ENCODE measurements around the gene CDH15. TPM values are rescaled to one million over a fixed set of nuclear protein-coding genes. Genes with fewer than 3 reads are reported as not detected.

CDH15 gene
- total RNA-seq, 1 experiment from 2014 or later: 1.5 TPM

DNA sequence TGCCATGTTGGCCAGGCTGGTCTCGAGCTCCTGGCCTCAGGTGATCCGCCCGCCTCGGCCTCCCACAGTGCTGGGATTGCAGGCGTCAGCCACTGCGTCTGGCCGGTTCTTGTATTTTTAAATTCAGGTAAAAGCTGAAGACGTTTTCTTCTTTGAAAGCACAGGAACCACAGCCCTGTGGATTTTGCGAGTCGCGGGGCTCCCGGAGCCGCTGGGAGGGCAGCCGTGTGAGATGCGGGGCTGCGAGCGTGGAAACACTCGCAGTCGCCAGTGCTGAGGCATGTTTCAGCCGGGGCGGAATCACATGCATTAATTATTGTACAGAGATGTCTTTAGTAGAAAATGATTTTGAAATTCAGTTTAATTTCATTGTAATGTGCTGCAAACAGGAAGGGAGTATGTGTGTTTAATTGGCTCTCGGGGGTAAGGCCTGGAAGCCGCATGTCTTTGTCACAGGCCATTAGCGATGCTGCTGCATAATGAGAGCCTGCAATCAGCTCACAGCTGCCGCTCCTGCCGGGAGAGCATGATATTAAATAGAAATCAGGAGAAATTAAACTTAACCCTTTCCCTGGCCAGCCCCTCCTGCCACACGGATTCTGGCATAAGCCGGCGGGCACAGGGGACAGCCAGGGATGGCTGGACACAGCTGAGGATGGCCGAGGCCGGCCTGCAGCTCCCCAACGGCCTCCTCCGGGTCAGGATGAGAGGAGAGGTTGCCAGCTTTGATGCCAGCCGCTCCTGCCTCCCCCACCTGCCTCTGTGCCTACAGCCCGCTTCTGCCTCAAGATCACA, 35.4 kb upstream of the CDH15 start:
- TF ChIP-seq EZH2phosphoT487 (IDR thresholded peaks at IDR 0.05; ENCODE audit: borderline replicate concordance, low read length) (no peak), EZH2 (IDR thresholded peaks at IDR 0.05; ENCODE audit: low read length, unreplicated experiment) (no peak)
- TF ChIP-seq, protein P1, sequence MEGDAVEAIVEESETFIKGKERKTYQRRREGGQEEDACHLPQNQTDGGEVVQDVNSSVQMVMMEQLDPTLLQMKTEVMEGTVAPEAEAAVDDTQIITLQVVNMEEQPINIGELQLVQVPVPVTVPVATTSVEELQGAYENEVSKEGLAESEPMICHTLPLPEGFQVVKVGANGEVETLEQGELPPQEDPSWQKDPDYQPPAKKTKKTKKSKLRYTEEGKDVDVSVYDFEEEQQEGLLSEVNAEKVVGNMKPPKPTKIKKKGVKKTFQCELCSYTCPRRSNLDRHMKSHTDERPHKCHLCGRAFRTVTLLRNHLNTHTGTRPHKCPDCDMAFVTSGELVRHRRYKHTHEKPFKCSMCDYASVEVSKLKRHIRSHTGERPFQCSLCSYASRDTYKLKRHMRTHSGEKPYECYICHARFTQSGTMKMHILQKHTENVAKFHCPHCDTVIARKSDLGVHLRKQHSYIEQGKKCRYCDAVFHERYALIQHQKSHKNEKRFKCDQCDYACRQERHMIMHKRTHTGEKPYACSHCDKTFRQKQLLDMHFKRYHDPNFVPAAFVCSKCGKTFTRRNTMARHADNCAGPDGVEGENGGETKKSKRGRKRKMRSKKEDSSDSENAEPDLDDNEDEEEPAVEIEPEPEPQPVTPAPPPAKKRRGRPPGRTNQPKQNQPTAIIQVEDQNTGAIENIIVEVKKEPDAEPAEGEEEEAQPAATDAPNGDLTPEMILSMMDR (conservative IDR thresholded peaks at IDR 0.05; ENCODE audit: low read depth, low read length): no peak

DNA sequence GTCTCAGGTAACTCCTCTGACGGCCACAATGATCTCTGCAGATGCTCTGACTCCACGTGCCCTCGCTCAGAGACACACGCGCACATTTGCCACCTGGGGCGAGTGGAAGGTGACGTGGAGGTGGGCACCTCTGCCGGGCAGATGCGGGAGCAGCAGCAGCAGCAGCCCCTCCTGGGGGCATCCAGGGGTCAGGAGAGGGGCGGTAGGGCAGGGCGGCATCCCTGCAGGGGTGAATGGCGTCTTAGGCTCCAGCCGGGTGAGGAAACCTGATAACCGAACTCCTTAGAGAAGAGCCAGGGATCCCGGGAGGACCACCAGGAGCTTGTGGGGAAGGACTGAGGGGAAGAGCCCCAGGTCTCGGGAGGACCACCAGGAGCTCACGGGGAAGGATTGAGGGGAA, 34.6 kb upstream of the CDH15 start:
- Histone ChIP-seq H3K79me2 (ENCODE audit: low read length) (no peaks in the 10 kb centered on the region), H4K20me1 (ENCODE audit: low read length) (no peaks in the 10 kb centered on the region), H3F3A (ENCODE audit: low read length, unreplicated experiment) (no peaks in the 10 kb centered on the region), H3K9me2 (replicated peaks; ENCODE audit: low read length) (no peaks in the 10 kb centered on the region), H3K9ac (ENCODE audit: low read length) (no peak overlapping the region), H3K27ac (ENCODE audit: low read length) (no peak overlapping the region), H3K4me1 (ENCODE audit: insufficient read depth, low read length) (no peaks in the 10 kb centered on the region), H3K4me3 (ENCODE audit: low read length) (no peak overlapping the region), H2AFZ (ENCODE audit: low read length) (no peak overlapping the region), H3K9me3 (ENCODE audit: low read length) (no peaks in the 10 kb centered on the region), H3K27me3 (ENCODE audit: low read length) (no peaks in the 10 kb centered on the region), H3K4me2 (ENCODE audit: low read length) (no peak overlapping the region), H3K36me3 (ENCODE audit: low read depth, low read length) (no peaks in the 10 kb centered on the region)
- no peak for DNase-seq
- ChIA-PET CTCF (no interaction called here), POLR2A (ENCODE audit: unreplicated experiment) (no interaction called here)
- TF ChIP-seq EZH2 (IDR thresholded peaks at IDR 0.05; ENCODE audit: low read length, unreplicated experiment): no peak
- TF ChIP-seq, protein P1 (conservative IDR thresholded peaks at IDR 0.05; ENCODE audit: low read depth, low read length): no peak
- no peak for TF ChIP-seq EZH2phosphoT487 (IDR thresholded peaks at IDR 0.05; ENCODE audit: borderline replicate concordance, low read length)
- intact Hi-C loops (cut with micrococcal nuclease): no loop called here
- ATAC-seq: no peak
- no TSS peak for BruUV-seq (replicated peaks)

More for the DNA sequence above, 35.4 kb upstream of the CDH15 start:
- H3K79me2 ChIP-seq (ENCODE audit: low read length): no peaks in the 10 kb centered on the region
- H3K4me1 ChIP-seq (ENCODE audit: insufficient read depth, low read length): no peaks in the 10 kb centered on the region
- H3K27me3 ChIP-seq (ENCODE audit: low read length): no peaks in the 10 kb centered on the region
- H3F3A ChIP-seq (ENCODE audit: low read length, unreplicated experiment): no peaks in the 10 kb centered on the region
- no peaks in the 10 kb centered on the region for H3K9me2 ChIP-seq (replicated peaks; ENCODE audit: low read length)
- no peak overlapping the region for H3K9ac ChIP-seq (ENCODE audit: low read length)
- ATAC-seq: no peak
- ChIA-PET CTCF (no interaction called here), POLR2A (ENCODE audit: unreplicated experiment) (no interaction called here)
- intact Hi-C loops (cut with micrococcal nuclease): no loop called here
- BruUV-seq (replicated peaks): no TSS peak
- no peak for DNase-seq
- no peak overlapping the region for H3K4me2 ChIP-seq (ENCODE audit: low read length)
- H3K9me3 ChIP-seq (ENCODE audit: low read length): no peaks in the 10 kb centered on the region
- H3K27ac ChIP-seq (ENCODE audit: low read length): no peak overlapping the region
- H4K20me1 ChIP-seq (ENCODE audit: low read length): no peaks in the 10 kb centered on the region
- H2AFZ ChIP-seq (ENCODE audit: low read length): no peak overlapping the region
- H3K4me3 ChIP-seq (ENCODE audit: low read length): no peak overlapping the region
- no peaks in the 10 kb centered on the region for H3K36me3 ChIP-seq (ENCODE audit: low read depth, low read length)
